ENCODE measurements around the gene CACNB2. TPM values are rescaled to one million over a fixed set of nuclear protein-coding genes. Genes with fewer than 3 reads are reported as not detected.

CACNB2 gene
- polyA plus RNA-seq, 6 donors from 2014 or later = 0.16 to 0.73 (median 0.41) TPM; not detected in 1

DNA sequence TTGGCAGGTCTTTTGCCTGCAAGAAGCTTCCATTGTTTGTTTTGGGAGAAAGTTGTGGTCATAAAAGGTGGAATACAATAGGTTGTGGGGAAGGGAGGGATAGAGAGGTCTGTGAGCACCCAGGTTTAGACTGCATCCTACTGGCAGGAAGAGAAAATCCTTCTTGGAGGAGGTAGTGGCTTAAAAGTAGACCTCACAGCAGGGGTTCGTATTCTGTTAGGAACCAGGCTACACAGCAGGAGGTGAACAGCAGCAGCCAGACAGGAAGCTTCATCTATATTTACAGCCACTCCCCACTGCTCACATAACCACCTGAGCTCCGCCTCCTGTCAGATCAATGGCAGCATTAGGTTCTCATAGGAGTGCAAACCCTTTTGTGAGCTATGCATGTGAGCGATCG lies 265.9 kb downstream of the CACNB2 start:
- Mint-ChIP-seq H3K27me3 (peaks cover 1 to 5% (median 4%) of the 10 kb centered on the region in 3 donors), H3K4me1 (peaks cover 0 to 2% (median under 1%) of the 10 kb centered on the region in 3 donors), H3K27ac (no peak overlapping the region), H3K36me3 (no peaks in the 10 kb centered on the region), H3K4me3 (no peak overlapping the region), H3K9me3 (no peaks in the 10 kb centered on the region)
- no peak for DNase-seq
- ATAC-seq (ENCODE audit: low read depth in 2 of 2) = no peak

GRCh38 chr10:18409599-18410397 lies 269.6 kb downstream of the CACNB2 start:
- no peak for DNase-seq
- Mint-ChIP-seq H3K27me3 (no peaks in the 10 kb centered on the region), H3K36me3 (no peaks in the 10 kb centered on the region), H3K4me3 (peak overlapping the region in 1 of 8 donors; percentile 0), H3K4me1 (peaks cover 0 to 3% (median 0%) of the 10 kb centered on the region in 3 donors), H3K27ac (no peak overlapping the region), H3K9me3 (no peaks in the 10 kb centered on the region)
- ATAC-seq (ENCODE audit: low read depth in 2 of 2) = no peak

DNA sequence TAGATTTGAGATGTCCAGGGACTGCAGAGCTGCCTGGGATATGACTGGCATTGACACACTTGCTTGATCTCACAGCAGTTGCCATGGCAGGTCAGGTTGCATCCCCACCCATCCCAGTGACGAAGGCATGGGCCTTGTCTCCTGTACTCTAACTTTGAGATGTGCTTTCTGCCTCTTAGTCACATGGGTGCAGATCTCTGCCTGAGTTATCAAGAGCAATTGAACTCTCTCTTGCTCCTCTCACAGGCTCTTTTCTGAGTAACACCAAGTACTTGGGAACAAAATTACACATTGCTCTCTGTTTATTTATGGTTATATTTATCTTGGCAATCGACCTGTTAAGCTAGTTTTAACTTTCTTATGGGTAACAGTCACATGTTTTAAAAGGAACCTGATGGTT lies 273.8 kb downstream of the CACNB2 start:
- no peak for ATAC-seq (ENCODE audit: low read depth in 2 of 2)
- Mint-ChIP-seq H3K27ac (no peak overlapping the region), H3K4me1 (peaks cover 6 to 18% (median 10%) of the 10 kb centered on the region in 3 donors), H3K4me3 (no peak overlapping the region), H3K9me3 (peaks cover 0 to 5% (median 0%) of the 10 kb centered on the region in 7 donors), H3K27me3 (no peaks in the 10 kb centered on the region), H3K36me3 (no peaks in the 10 kb centered on the region)
- no peak for DNase-seq

DNA sequence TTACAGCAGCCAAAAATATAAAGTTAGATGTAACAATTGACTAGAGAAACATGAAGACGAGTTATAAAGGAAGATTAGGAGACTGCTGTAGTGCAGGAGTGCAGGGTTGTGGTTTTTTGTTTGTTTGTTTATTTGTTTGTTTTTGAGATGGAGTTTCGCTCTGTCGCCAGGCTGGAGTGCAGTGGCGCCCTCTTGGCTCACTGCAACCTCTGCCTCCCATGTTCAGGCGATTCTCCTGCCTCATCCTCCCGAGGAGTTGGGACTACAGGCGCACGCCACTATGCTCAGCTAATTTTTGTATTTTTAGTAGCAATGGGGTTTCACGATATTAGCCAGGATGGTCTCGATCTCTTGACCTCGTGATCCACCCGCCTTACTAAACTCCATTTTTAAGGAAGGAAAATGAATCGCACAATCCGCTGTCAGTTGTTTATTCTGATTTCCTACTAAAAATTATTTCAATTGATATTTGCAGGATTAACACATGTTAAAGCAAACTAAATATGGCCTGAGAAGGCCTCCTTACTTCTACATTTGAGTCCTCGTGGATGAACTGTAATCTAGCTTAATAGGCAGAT lies 277.8 kb downstream of the CACNB2 start:
- DNase-seq (no peak), ATAC-seq (ENCODE audit: low read depth in 2 of 2) (no peak)
- H3K9me3 Mint-ChIP-seq = peaks cover 0 to 5% (median 0%) of the 10 kb centered on the region in 7 donors
- H3K4me1 Mint-ChIP-seq = peaks cover 6 to 21% (median 12%) of the 10 kb centered on the region in 3 donors
- H3K4me3 Mint-ChIP-seq = no peak overlapping the region
- H3K27ac Mint-ChIP-seq = no peak overlapping the region
- no peaks in the 10 kb centered on the region for H3K27me3 Mint-ChIP-seq
- H3K36me3 Mint-ChIP-seq = no peaks in the 10 kb centered on the region

GRCh38 chr10:18418541-18419215 lies 278.5 kb downstream of the CACNB2 start:
- DNase-seq (no peak), ATAC-seq (ENCODE audit: low read depth in 2 of 2) (no peak)
- peak overlapping the region in 1 of 6 donors; percentile 12 for H3K27ac Mint-ChIP-seq
- no peaks in the 10 kb centered on the region for H3K27me3 Mint-ChIP-seq
- H3K4me3 Mint-ChIP-seq = peak overlapping the region in 2 of 8 donors; percentile 2 to 8
- no peaks in the 10 kb centered on the region for H3K36me3 Mint-ChIP-seq
- H3K4me1 Mint-ChIP-seq = peaks cover 3 to 21% (median 12%) of the 10 kb centered on the region in 3 donors
- H3K9me3 Mint-ChIP-seq = peaks cover 0 to 5% (median 0%) of the 10 kb centered on the region in 7 donors

GRCh38 chr10:18419945-18420344 lies 279.7 kb downstream of the CACNB2 start:
- Mint-ChIP-seq H3K9me3 (peaks cover 0 to 5% (median 0%) of the 10 kb centered on the region in 7 donors), H3K4me3 (no peak overlapping the region), H3K27me3 (no peaks in the 10 kb centered on the region), H3K36me3 (no peaks in the 10 kb centered on the region), H3K4me1 (peaks cover 3 to 21% (median 12%) of the 10 kb centered on the region in 3 donors), H3K27ac (no peak overlapping the region)
- DNase-seq (no peak), ATAC-seq (ENCODE audit: low read depth in 2 of 2) (no peak)

DNA sequence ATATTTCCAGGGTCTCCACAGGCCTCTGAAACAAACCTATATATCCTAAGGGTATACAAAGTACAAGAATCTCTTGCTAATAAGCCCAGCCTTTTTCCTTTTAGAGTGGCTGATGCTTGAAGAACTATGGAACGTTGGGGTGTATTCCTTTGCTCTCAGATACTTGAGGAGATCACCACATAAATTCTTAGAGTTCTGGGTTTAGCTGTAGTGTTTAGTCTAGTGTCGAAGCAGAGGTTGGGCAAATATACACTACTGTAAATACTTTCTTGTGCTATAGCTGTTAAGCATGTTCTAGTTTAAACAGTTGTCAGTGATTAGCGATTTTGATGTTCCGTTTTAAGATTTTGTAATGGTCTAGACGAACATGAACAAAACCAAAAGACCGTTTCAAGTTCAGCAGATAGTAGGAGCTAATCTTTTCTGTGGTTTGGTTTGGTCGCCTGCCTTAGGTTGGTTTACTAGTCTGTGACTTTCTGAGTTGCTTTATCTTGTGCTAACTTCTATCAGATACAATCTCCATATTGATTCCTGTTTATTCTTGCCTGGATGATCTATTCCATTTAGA lies 281.6 kb downstream of the CACNB2 start:
- no peak overlapping the region for H3K4me3 Mint-ChIP-seq
- H3K27me3 Mint-ChIP-seq = no peaks in the 10 kb centered on the region
- H3K36me3 Mint-ChIP-seq = no peaks in the 10 kb centered on the region
- peaks cover 3 to 15% (median 8%) of the 10 kb centered on the region in 3 donors for H3K4me1 Mint-ChIP-seq
- no peaks in the 10 kb centered on the region for H3K9me3 Mint-ChIP-seq
- H3K27ac Mint-ChIP-seq = no peak overlapping the region
- ATAC-seq (ENCODE audit: low read depth in 2 of 2) (no peak), DNase-seq (no peak)

DNA sequence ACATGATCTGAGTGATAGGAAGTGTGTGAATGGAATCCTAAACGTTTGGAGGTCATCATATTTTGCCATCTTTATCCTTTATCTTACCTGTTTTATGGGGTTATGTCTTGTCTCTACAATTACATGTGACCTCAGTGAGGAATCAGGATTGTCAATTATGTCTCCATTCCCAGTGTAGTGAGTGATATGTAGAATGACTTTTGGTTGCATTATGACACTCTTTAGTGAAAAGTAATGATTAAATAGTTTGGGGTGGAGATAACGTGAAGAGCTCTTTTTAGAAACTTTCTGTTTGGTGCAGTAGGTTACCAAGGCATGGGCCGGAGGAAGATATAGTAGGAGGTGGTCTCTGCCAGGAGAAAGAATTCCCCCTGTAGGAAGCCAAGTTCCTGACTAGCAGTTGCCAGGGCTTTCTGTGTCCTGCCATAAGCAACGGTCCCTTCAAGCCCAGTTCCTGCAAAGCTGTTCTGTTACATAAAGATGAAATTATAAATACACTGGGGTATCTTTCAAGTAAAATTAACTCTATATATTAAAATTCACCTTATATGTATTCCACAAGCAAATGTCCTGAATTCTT lies 282.9 kb downstream of the CACNB2 start:
- H3K4me1 Mint-ChIP-seq = peaks cover 3 to 10% (median 8%) of the 10 kb centered on the region in 3 donors
- no peak for DNase-seq
- ATAC-seq (ENCODE audit: low read depth in 2 of 2) = no peak
- no peaks in the 10 kb centered on the region for H3K36me3 Mint-ChIP-seq
- no peak overlapping the region for H3K27ac Mint-ChIP-seq
- no peak overlapping the region for H3K4me3 Mint-ChIP-seq
- H3K27me3 Mint-ChIP-seq = no peaks in the 10 kb centered on the region
- peaks cover 0 to 4% (median 0%) of the 10 kb centered on the region in 7 donors for H3K9me3 Mint-ChIP-seq

GRCh38 chr10:18424200-18424599 lies 284.0 kb downstream of the CACNB2 start:
- H3K9me3 Mint-ChIP-seq = peaks cover 0 to 4% (median 0%) of the 10 kb centered on the region in 7 donors
- no peaks in the 10 kb centered on the region for H3K27me3 Mint-ChIP-seq
- H3K27ac Mint-ChIP-seq = no peak overlapping the region
- peak in 1 of 2 donors; percentile 20 for ATAC-seq (ENCODE audit: low read depth in 2 of 2)
- H3K36me3 Mint-ChIP-seq = no peaks in the 10 kb centered on the region
- DNase-seq = no peak
- peaks cover 0 to 1% (median under 1%) of the 10 kb centered on the region in 3 donors for H3K4me1 Mint-ChIP-seq
- no peak overlapping the region for H3K4me3 Mint-ChIP-seq

GRCh38 chr10:18429335-18429734 lies 289.1 kb downstream of the CACNB2 start:
- DNase-seq (no peak), ATAC-seq (ENCODE audit: low read depth in 2 of 2) (no peak)
- Mint-ChIP-seq H3K27me3 (no peaks in the 10 kb centered on the region), H3K9me3 (peaks cover 0 to 4% (median 0%) of the 10 kb centered on the region in 7 donors), H3K36me3 (no peaks in the 10 kb centered on the region), H3K4me1 (no peaks in the 10 kb centered on the region), H3K27ac (no peak overlapping the region), H3K4me3 (no peak overlapping the region)

DNA sequence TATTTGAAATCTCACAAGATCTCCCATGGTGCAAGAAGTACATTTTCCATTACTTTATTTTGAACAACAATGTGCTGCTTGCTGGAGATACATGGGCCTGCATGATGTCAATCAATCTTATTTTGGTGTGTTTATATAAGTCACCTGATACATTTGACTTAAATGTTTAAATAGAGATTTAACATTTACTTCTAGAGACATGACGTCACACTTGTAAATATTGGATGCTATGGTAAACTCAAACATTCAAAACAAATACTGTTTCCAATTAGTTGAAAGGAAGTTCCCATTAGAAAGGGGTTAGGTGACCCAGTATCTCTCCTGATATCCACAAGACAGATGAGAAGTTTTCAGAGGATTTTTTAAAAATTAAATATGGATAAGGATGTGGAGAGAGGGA lies 296.7 kb downstream of the CACNB2 start:
- H3K4me1 Mint-ChIP-seq = no peaks in the 10 kb centered on the region
- no peaks in the 10 kb centered on the region for H3K9me3 Mint-ChIP-seq
- H3K36me3 Mint-ChIP-seq = no peaks in the 10 kb centered on the region
- no peak overlapping the region for H3K4me3 Mint-ChIP-seq
- H3K27me3 Mint-ChIP-seq = no peaks in the 10 kb centered on the region
- DNase-seq = no peak
- no peak overlapping the region for H3K27ac Mint-ChIP-seq
- ATAC-seq (ENCODE audit: low read depth in 2 of 2) = no peak

DNA sequence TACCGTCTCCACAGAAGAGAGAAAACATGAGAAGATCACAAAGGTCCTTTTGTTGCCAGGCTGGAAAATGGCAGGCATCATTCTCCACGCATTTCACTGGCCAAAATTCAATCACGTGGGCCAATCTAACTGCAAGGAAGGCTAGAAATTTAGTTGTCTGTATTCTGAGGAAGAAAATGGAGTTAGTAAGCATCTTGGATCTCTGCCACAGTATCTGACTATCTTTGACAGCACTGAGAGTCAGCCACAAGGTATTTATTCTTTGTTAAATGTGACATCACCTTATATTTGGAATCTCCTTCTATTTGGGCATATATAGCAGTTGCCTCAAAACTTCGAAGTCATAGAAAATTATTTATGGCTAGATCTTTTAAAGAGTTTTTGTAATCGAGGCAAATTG lies 297.3 kb downstream of the CACNB2 start:
- H3K9me3 Mint-ChIP-seq = no peaks in the 10 kb centered on the region
- no peaks in the 10 kb centered on the region for H3K4me1 Mint-ChIP-seq
- DNase-seq = no peak
- no peak overlapping the region for H3K4me3 Mint-ChIP-seq
- no peaks in the 10 kb centered on the region for H3K36me3 Mint-ChIP-seq
- no peak for ATAC-seq (ENCODE audit: low read depth in 2 of 2)
- H3K27ac Mint-ChIP-seq = no peak overlapping the region
- H3K27me3 Mint-ChIP-seq = no peaks in the 10 kb centered on the region

All from naive B cell (primary cell).